Psoas muscle (tissue), 8 donors: ENCODE measurements around the gene PWP1. TPM values are rescaled to one million over a fixed set of nuclear protein-coding genes. Genes with fewer than 3 reads are reported as not detected.

Source experiments
- ATAC-seq, 4 donors: fragments of 200-7000 bp; cut with Tn5 transposase; one replicate each; pipeline ENCODE4 v1.9.1; 2020; ENCODE audit warnings: moderate library complexity in 3 of 4, mild to moderate bottlenecking in 2 of 4
- DNase-seq, 2 donors: peaks; one replicate each; pipeline ENCODE4 v3.0.0-alpha.2; 2020
- H3K27ac ChIP-seq: fragments of 200-600 bp; one replicate; pipeline ENCODE4 v1.8.0; 2022
- H3K27me3 ChIP-seq, 3 donors: fragments of 200-600 bp in 1 of 3; one replicate each; pipeline versions ENCODE4 v1.6.1 to v1.8.0; 2013 to 2022; ENCODE audit warnings: low read length in 2 of 3, mild to moderate bottlenecking in 2 of 3, moderate library complexity in 1 of 3; ENCODE audit not compliant: insufficient read depth in 3 of 3
- H3K36me3 ChIP-seq, 2 donors: fragments of 200-600 bp in 1 of 2; one replicate each; pipeline versions ENCODE4 v1.6.1 to v1.8.0; 2013 to 2022; ENCODE audit warnings: low read depth in 1 of 2, mild to moderate bottlenecking in 1 of 2, moderate library complexity in 1 of 2; ENCODE audit not compliant: insufficient read depth in 1 of 2
- H3K4me1 ChIP-seq: fragments of 200-600 bp; one replicate; pipeline ENCODE4 v1.8.0; 2022
- H3K4me3 ChIP-seq: fragments of 200-600 bp; one replicate; pipeline ENCODE4 v1.8.0; 2022; ENCODE audit warnings: mild to moderate bottlenecking
- H3K9me3 ChIP-seq: fragments of 200-600 bp; one replicate; pipeline ENCODE4 v1.8.0; 2022
- CTCF ChIP-seq: fragments of 200-600 bp; IDR thresholded peaks from one replicate; pipeline ENCODE4 v1.8.0; 2022; ENCODE audit warnings: antibody characterized with exemption
- WGBS, 3 donors: extraction: QIAGEN DNeasy Blood & Tissue Kit; methylation state at CpG; one replicate each; pipeline versions ENCODE4 v1.1.6 to v1.1.7; 2013; 5-methylcytosine and 5-hydroxymethylcytosine counted together
- intact Hi-C, 2 donors: fragments of 100-400 bp; cut with DNase I; formaldehyde crosslinking; loops; one replicate each; pipeline versions ENCODE4 v1.11.0 to v1.14.2; 2022
- polyA plus RNA-seq, 3 donors: library from polyadenylated mRNA; stranded (reverse); fragments of 200-250 nt; gene quantifications; one replicate each; pipeline ENCODE4 v1.2.3, GENCODE V29; 2013
- total RNA-seq, 4 donors: library from RNA; stranded (reverse); fragmentation: NEBNext Ultra II Directional in 2 of 4; extraction: Animal tissue kit (Norgen Biotek cat#: 25700) in 2 of 4; gene quantifications; one replicate each; pipeline versions ENCODE4 v1.2.1 to v1.2.4, GENCODE V29; 2021 to 2023
- donor health status: healthy with polysubstance abuse.
- donor health status: DM: no; HTN: no; CAD: no; lungs with moderate emphysema.
- donor health status: Bipolar disorder and iron deficiency.
- donor health status: healthy.
- donor health status: DM: yes; HTN: yes; CAD: no.
- donor health status: DM: no; HTN: no; CAD: no.
- donor health status: DM: no; HTN: no; CAD: no.
- donor health status: DM: yes; HTN: yes; CAD: no.

The PWP1 gene
- total and polyA plus RNA-seq, 7 donors: 15.6 to 30.1 (median 20.5) TPM

GRCh38 chr12:107646436-107646835 is 39.2 kb upstream of the PWP1 start:
- intact Hi-C loops: no loop called here
- no peak for DNase-seq
- Histone ChIP-seq H3K27ac (no peak overlapping the region), H3K27me3 (no peaks in the 10 kb centered on the region), H3K9me3 (no peaks in the 10 kb centered on the region), H3K36me3 (no peaks in the 10 kb centered on the region), H3K4me1 (no peaks in the 10 kb centered on the region), H3K4me3 (no peak overlapping the region)
- 82 to 86% (median 83%) methylated on average over 7 of the region's 7 CpGs for WGBS, 3 donors
- no peak for ATAC-seq
- no peak for TF ChIP-seq CTCF

GRCh38 chr12:107649661-107650061 is 35.9 kb upstream of the PWP1 start:
- H3K4me1 ChIP-seq: no peaks in the 10 kb centered on the region
- WGBS, 3 donors: 23 to 35% (median 34%) methylated on average over 4 of the region's 4 CpGs
- no peak overlapping the region for H3K27ac ChIP-seq
- no peaks in the 10 kb centered on the region for H3K27me3 ChIP-seq
- no peaks in the 10 kb centered on the region for H3K9me3 ChIP-seq
- no peak for ATAC-seq
- no peak for DNase-seq
- H3K36me3 ChIP-seq: no peaks in the 10 kb centered on the region
- intact Hi-C loops: no loop called here
- no peak for TF ChIP-seq CTCF
- H3K4me3 ChIP-seq: no peak overlapping the region

- intact Hi-C loops: no loop called here
- 33 to 37% (median 34%) methylated on average over 10 of the region's 10 CpGs for WGBS, 3 donors
- Histone ChIP-seq H3K36me3 (no peaks in the 10 kb centered on the region), H3K27me3 (no peaks in the 10 kb centered on the region), H3K27ac (no peak overlapping the region), H3K4me1 (no peaks in the 10 kb centered on the region), H3K9me3 (no peaks in the 10 kb centered on the region), H3K4me3 (no peak overlapping the region)
- no peak for TF ChIP-seq CTCF
- DNase-seq: no peak
- no peak for ATAC-seq
Measured at GRCh38 chr12:107650977-107651376, 34.6 kb upstream of the PWP1 start.

GRCh38 chr12:107651571-107652449 is 33.8 kb upstream of the PWP1 start:
- intact Hi-C loops: no loop called here
- no peak for ATAC-seq
- no peak overlapping the region for H3K27ac ChIP-seq
- 72 to 77% (median 75%) methylated on average over 11 of the region's 11 CpGs for WGBS, 3 donors
- no peaks in the 10 kb centered on the region for H3K4me1 ChIP-seq
- TF ChIP-seq CTCF: no peak
- H3K9me3 ChIP-seq: no peaks in the 10 kb centered on the region
- no peak overlapping the region for H3K4me3 ChIP-seq
- H3K36me3 ChIP-seq: no peaks in the 10 kb centered on the region
- DNase-seq: no peak
- no peaks in the 10 kb centered on the region for H3K27me3 ChIP-seq
